Measurements from ENCODE around the gene PLEKHG4. TPM values are rescaled to one million over a fixed set of nuclear protein-coding genes. Genes with fewer than 3 reads are reported as not detected.
A peak's percentile ranks its signal among the peaks of the same experiment; 100 is the strongest.

Gene PLEKHG4
- total and polyA plus RNA-seq, 9 of the 15 experiments (the other 6 are each of a cell fraction or from before 2014, with no cell fraction given): 3.7 to 36.8 (median 17.9) TPM

GRCh38 chr16:67286441-67287235 is 7.3 kb downstream of the PLEKHG4 start:
- Histone ChIP-seq H3K4me3 (no peak overlapping the region), H4K20me1 (replicated peaks; ENCODE audit: control insufficient read depth, insufficient read depth, low read length) (no peaks in the 10 kb centered on the region), H3K9me3 (replicated peaks; ENCODE audit: control insufficient read depth, insufficient read depth, low read depth, low read length) (no peaks in the 10 kb centered on the region), H3K27ac (ENCODE audit: extremely low read depth, low read depth, low read length) (no peak overlapping the region), H3K9me1 (ENCODE audit: control insufficient read depth, insufficient read depth, low read length) (peaks cover 3% of the 10 kb centered on the region), H3K4me1 (replicated peaks in 1 of 2; ENCODE audit: control insufficient read depth in 2 of 2, insufficient read depth in 2 of 2, low read length in 2 of 2) (peaks cover 0 to 19% of the 10 kb centered on the region in 2 experiments; a peak in 1 of 5 replicates), H3K4me2 (ENCODE audit: insufficient read depth, low read length) (no peak overlapping the region), H3K79me2 (ENCODE audit: control insufficient read depth, insufficient read depth, low read length) (no peaks in the 10 kb centered on the region), H3K9ac (ENCODE audit: insufficient read depth in 1 of 2, low read depth in 2 of 2, low read length in 2 of 2) (peak overlapping the region in 1 of 2 experiments; percentile 31; a peak in 1 of 4 replicates), H2AFZ (ENCODE audit: low read depth, low read length) (no peak overlapping the region), H3K27me3 (ENCODE audit: control insufficient read depth in 2 of 2, insufficient read depth in 2 of 2, low read length in 2 of 2) (no peaks in the 10 kb centered on the region), H3K36me3 (ENCODE audit: control insufficient read depth, insufficient read depth, low read length) (peaks cover 24% of the 10 kb centered on the region; the same call in 2 of the 3 replicates)
- POLR2A ChIA-PET: interaction anchor here (0.5 to 1.1 kb wide), 2 partner anchors 13 to 16 kb away, joined by 3 to 4 read pairs; no protein-coding TSS in a partner anchor
- WGBS (ENCODE audit: insufficient coverage, low coverage, missing lambda C conversion rate): 86% methylated on average over 26 of the region's 28 CpGs
- DNase-seq (ENCODE audit: extremely low read depth in 1 of 4, low spot score in 3 of 4) (no peak), FAIRE-seq (no peak), ATAC-seq (no peak)
- no TSS peak for BruUV-seq (replicated peaks)
- in situ Hi-C loops (cut with MboI) (no loop called here), intact Hi-C loops (cut with micrococcal nuclease) (no loop called here)
- CTCF ChIA-PET (ENCODE audit: low intra/inter-chr PET ratio): no interaction called here
- no peak for TF ChIP-seq ERF (CRISPR knock-in tag; IDR thresholded peaks at IDR 0.05)
- TF ChIP-seq RBFOX2 (IDR thresholded peaks at IDR 0.05; ENCODE audit: low read depth, low read length): peak; percentile 58
- TF ChIP-seq ZNF431 (CRISPR knock-in tag; IDR thresholded peaks at IDR 0.05): no peak
- TF ChIP-seq SMAD1 (IDR thresholded peaks at IDR 0.05; ENCODE audit: low read depth, low read length, partially characterized antibody): no peak
- no peak for TF ChIP-seq ID3 (CRISPR knock-in tag; IDR thresholded peaks at IDR 0.05)
- no peak for TF ChIP-seq ID3 (tag; IDR thresholded peaks at IDR 0.05)
- no peak for TF ChIP-seq HNRNPUL1 (IDR thresholded peaks at IDR 0.05; ENCODE audit: low read length)
- no peak for TF ChIP-seq MCM5 (IDR thresholded peaks at IDR 0.05; ENCODE audit: low read depth)
- TF ChIP-seq POLR2G (IDR thresholded peaks at IDR 0.05; ENCODE audit: low read depth, low read length): peak; percentile 54
- TF ChIP-seq CHD7 (IDR thresholded peaks at IDR 0.05; ENCODE audit: low read depth, low read length): no peak
